ENCODE results near the gene VIPAS39.

DNA sequence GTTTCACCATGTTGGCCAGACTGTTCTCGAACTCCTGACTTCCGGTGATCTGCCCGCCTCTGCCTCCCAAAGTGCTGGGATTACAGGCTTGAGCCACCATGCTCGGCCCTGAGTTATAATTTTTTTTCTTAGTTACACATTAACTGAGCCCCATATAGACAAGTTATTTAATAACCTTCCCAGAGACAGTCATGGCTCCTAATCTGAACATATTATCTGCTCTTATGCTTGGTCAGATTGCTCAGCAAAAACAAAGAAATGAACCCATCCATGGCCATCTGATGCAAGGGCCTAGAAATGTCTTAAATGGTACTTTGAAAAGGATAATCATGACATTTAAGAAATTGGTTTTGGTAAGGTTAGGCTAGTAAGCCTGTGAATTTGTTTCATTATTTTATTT, 67.2 kb downstream of the VIPAS39 start:
- TF ChIP-seq, protein P1, sequence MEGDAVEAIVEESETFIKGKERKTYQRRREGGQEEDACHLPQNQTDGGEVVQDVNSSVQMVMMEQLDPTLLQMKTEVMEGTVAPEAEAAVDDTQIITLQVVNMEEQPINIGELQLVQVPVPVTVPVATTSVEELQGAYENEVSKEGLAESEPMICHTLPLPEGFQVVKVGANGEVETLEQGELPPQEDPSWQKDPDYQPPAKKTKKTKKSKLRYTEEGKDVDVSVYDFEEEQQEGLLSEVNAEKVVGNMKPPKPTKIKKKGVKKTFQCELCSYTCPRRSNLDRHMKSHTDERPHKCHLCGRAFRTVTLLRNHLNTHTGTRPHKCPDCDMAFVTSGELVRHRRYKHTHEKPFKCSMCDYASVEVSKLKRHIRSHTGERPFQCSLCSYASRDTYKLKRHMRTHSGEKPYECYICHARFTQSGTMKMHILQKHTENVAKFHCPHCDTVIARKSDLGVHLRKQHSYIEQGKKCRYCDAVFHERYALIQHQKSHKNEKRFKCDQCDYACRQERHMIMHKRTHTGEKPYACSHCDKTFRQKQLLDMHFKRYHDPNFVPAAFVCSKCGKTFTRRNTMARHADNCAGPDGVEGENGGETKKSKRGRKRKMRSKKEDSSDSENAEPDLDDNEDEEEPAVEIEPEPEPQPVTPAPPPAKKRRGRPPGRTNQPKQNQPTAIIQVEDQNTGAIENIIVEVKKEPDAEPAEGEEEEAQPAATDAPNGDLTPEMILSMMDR (optimal IDR thresholded peaks at IDR 0.05 in 1 of 3, IDR thresholded peaks at IDR 0.05 in 1 of 3, conservative IDR thresholded peaks at IDR 0.05 in 1 of 3; ENCODE audit: extremely low read depth in 1 of 3, insufficient read depth in 2 of 3, low read length in 3 of 3), result no peak
- no peak for TF ChIP-seq EZH2 (IDR thresholded peaks at IDR 0.05; ENCODE audit: low read length)

All from keratinocyte (primary cell).